Sigmoid colon (tissue), 4 donors: ENCODE results near the gene CFAP46.

Experiments
- POLR2A ChIP-seq, 2 donors: fragments of 450-650 bp; IDR thresholded peaks; one replicate each; pipeline ENCODE4 v1.6.1; 2016; ENCODE audit warnings: antibody characterized with exemption in 2 of 2, mild to moderate bottlenecking in 2 of 2, moderate library complexity in 2 of 2
- POLR2AphosphoS5 ChIP-seq, 4 donors: sonication (generic); formaldehyde crosslinking; IDR thresholded peaks; one replicate each; pipeline ENCODE4 v1.6.1; 2017; ENCODE audit warnings: antibody characterized with exemption in 4 of 4
- TF ChIP-seq, protein P1 (sequence below), 4 experiments: fragments of 450-650 bp in 3 of 4; fragments of 200-600 bp in 1 of 4; IDR thresholded peaks; one replicate each; pipeline ENCODE4 v1.5.1; 2016 to 2019; ENCODE audit warnings: antibody characterized with exemption in 4 of 4, mild to moderate bottlenecking in 3 of 4, moderate library complexity in 2 of 4

DNA sequence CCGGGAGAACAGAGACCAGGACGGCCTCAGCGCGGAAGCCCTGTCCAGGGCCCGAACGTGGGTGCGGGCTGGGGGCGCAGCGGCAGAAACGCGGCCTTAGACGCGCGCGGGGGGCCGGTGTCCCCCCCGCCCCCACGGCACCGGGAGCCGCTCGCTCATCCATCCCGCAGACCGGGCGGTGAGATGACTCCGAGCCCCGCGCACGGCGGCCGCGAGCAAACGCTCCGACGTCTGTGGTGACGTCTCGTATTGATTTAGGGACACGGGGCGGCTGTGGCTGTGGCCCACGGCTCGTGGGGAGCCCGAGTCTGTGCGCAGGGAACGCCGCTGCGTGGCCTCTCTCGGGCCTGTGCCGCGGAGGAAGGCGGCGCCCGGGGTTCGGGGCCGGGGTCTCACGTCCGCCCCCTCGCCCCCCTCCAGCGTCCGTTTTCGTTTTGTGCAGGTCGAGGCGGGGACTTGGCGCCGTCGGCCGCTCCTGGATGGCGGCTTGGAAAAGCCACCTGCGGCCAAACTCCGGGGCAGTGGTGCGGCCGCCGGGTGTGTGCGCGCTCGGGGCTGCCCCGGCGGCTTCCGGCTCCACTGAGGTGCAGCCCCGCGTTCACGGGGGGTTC lies 155.4 kb downstream of the CFAP46 start:
- TF ChIP-seq, protein P1, sequence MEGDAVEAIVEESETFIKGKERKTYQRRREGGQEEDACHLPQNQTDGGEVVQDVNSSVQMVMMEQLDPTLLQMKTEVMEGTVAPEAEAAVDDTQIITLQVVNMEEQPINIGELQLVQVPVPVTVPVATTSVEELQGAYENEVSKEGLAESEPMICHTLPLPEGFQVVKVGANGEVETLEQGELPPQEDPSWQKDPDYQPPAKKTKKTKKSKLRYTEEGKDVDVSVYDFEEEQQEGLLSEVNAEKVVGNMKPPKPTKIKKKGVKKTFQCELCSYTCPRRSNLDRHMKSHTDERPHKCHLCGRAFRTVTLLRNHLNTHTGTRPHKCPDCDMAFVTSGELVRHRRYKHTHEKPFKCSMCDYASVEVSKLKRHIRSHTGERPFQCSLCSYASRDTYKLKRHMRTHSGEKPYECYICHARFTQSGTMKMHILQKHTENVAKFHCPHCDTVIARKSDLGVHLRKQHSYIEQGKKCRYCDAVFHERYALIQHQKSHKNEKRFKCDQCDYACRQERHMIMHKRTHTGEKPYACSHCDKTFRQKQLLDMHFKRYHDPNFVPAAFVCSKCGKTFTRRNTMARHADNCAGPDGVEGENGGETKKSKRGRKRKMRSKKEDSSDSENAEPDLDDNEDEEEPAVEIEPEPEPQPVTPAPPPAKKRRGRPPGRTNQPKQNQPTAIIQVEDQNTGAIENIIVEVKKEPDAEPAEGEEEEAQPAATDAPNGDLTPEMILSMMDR (IDR thresholded peaks at IDR 0.05): no peak
- TF ChIP-seq POLR2A (IDR thresholded peaks at IDR 0.05): no peak
- no peak for TF ChIP-seq POLR2AphosphoS5 (IDR thresholded peaks at IDR 0.05)
